ENCODE data around the gene CATSPERB. TPM values are rescaled to one million over a fixed set of nuclear protein-coding genes. Genes with fewer than 3 reads are reported as not detected.

CATSPERB gene
- total and polyA plus RNA-seq, 2 donors (not counting 1 experiment from before 2014, with no cell fraction given), result not detected

GRCh38 chr14:91774140-91775096, 42.5 kb upstream of the CATSPERB start:
- H4K20me1 ChIP-seq (ENCODE audit: control insufficient read depth, extremely low read depth, insufficient read depth, low read length), result no peaks in the 10 kb centered on the region
- no peaks in the 10 kb centered on the region for H3K9me3 ChIP-seq (ENCODE audit: control insufficient read depth, insufficient read depth, low read depth, low read length)
- no peak overlapping the region for H3K4me3 ChIP-seq (replicated peaks in 1 of 4; ENCODE audit: control extremely low read depth in 1 of 4, insufficient read depth in 1 of 4, low read depth in 3 of 4, low read length in 4 of 4)
- no peak overlapping the region for H3K4me2 ChIP-seq (ENCODE audit: extremely low read depth, insufficient read depth, low read length)
- H3K27ac ChIP-seq (ENCODE audit: insufficient read depth, low read length), result no peak overlapping the region
- H3K4me1 ChIP-seq (ENCODE audit: control insufficient read depth, extremely low read depth, insufficient read depth, low read length), result no peaks in the 10 kb centered on the region
- H3K36me3 ChIP-seq (ENCODE audit: control insufficient read depth, insufficient read depth, low read length), result no peaks in the 10 kb centered on the region
- H3K27me3 ChIP-seq (ENCODE audit: control insufficient read depth, insufficient read depth, low read length), result no peaks in the 10 kb centered on the region
- no peak for DNase-seq (ENCODE audit: low read depth in 2 of 2)
- H3K79me2 ChIP-seq (ENCODE audit: control insufficient read depth, insufficient read depth, low read length), result no peaks in the 10 kb centered on the region
- H2AFZ ChIP-seq (ENCODE audit: low read length), result no peak overlapping the region
- H3K9ac ChIP-seq (ENCODE audit: insufficient read depth, low read length), result no peak overlapping the region
- no peak for TF ChIP-seq CTCF (conservative IDR thresholded peaks at IDR 0.05 in 1 of 2, IDR thresholded peaks at IDR 0.05 in 1 of 2; ENCODE audit: low read depth in 1 of 2, low read length in 2 of 2)
- TF ChIP-seq EZH2 (IDR thresholded peaks at IDR 0.05; ENCODE audit: low read length, missing control alignments), result no peak

GRCh38 chr14:91770185-91770584, 38.3 kb upstream of the CATSPERB start:
- no peaks in the 10 kb centered on the region for H4K20me1 ChIP-seq (ENCODE audit: control insufficient read depth, extremely low read depth, insufficient read depth, low read length)
- no peaks in the 10 kb centered on the region for H3K36me3 ChIP-seq (ENCODE audit: control insufficient read depth, insufficient read depth, low read length)
- no peak overlapping the region for H3K4me2 ChIP-seq (ENCODE audit: extremely low read depth, insufficient read depth, low read length)
- H2AFZ ChIP-seq (ENCODE audit: low read length), result no peak overlapping the region
- DNase-seq (ENCODE audit: low read depth in 2 of 2), result no peak
- H3K9me3 ChIP-seq (ENCODE audit: control insufficient read depth, insufficient read depth, low read depth, low read length), result no peaks in the 10 kb centered on the region
- no peaks in the 10 kb centered on the region for H3K79me2 ChIP-seq (ENCODE audit: control insufficient read depth, insufficient read depth, low read length)
- no peak overlapping the region for H3K9ac ChIP-seq (ENCODE audit: insufficient read depth, low read length)
- no peak overlapping the region for H3K4me3 ChIP-seq (replicated peaks in 1 of 4; ENCODE audit: control extremely low read depth in 1 of 4, insufficient read depth in 1 of 4, low read depth in 3 of 4, low read length in 4 of 4)
- no peak for TF ChIP-seq EZH2 (IDR thresholded peaks at IDR 0.05; ENCODE audit: low read length, missing control alignments)
- TF ChIP-seq CTCF (conservative IDR thresholded peaks at IDR 0.05 in 1 of 2, IDR thresholded peaks at IDR 0.05 in 1 of 2; ENCODE audit: low read depth in 1 of 2, low read length in 2 of 2), result no peak
- no peaks in the 10 kb centered on the region for H3K27me3 ChIP-seq (ENCODE audit: control insufficient read depth, insufficient read depth, low read length)
- no peaks in the 10 kb centered on the region for H3K4me1 ChIP-seq (ENCODE audit: control insufficient read depth, extremely low read depth, insufficient read depth, low read length)
- no peak overlapping the region for H3K27ac ChIP-seq (ENCODE audit: insufficient read depth, low read length)

GRCh38 chr14:91755570-91756295, 23.8 kb upstream of the CATSPERB start:
- Histone ChIP-seq H3K27me3 (ENCODE audit: control insufficient read depth, insufficient read depth, low read length) (no peaks in the 10 kb centered on the region), H3K4me1 (ENCODE audit: control insufficient read depth, extremely low read depth, insufficient read depth, low read length) (no peaks in the 10 kb centered on the region), H3K36me3 (ENCODE audit: control insufficient read depth, insufficient read depth, low read length) (no peaks in the 10 kb centered on the region), H4K20me1 (ENCODE audit: control insufficient read depth, extremely low read depth, insufficient read depth, low read length) (no peaks in the 10 kb centered on the region), H3K4me3 (replicated peaks in 1 of 4; ENCODE audit: control extremely low read depth in 1 of 4, insufficient read depth in 1 of 4, low read depth in 3 of 4, low read length in 4 of 4) (no peak overlapping the region), H3K27ac (ENCODE audit: insufficient read depth, low read length) (no peak overlapping the region), H3K4me2 (ENCODE audit: extremely low read depth, insufficient read depth, low read length) (no peak overlapping the region), H2AFZ (ENCODE audit: low read length) (no peak overlapping the region), H3K79me2 (ENCODE audit: control insufficient read depth, insufficient read depth, low read length) (no peaks in the 10 kb centered on the region), H3K9ac (ENCODE audit: insufficient read depth, low read length) (no peak overlapping the region), H3K9me3 (ENCODE audit: control insufficient read depth, insufficient read depth, low read depth, low read length) (no peaks in the 10 kb centered on the region)
- peak; percentile 34 to 41 for DNase-seq (ENCODE audit: low read depth in 2 of 2)
- TF ChIP-seq EZH2 (IDR thresholded peaks at IDR 0.05; ENCODE audit: low read length, missing control alignments), result no peak
- TF ChIP-seq CTCF (conservative IDR thresholded peaks at IDR 0.05 in 1 of 2, IDR thresholded peaks at IDR 0.05 in 1 of 2; ENCODE audit: low read depth in 1 of 2, low read length in 2 of 2), result no peak
